Umbilical cord (tissue), 2 donors: ENCODE results near the gene SH2D7. TPM values are rescaled to one million over a fixed set of nuclear protein-coding genes. Genes with fewer than 3 reads are reported as not detected.

Experiments used
- DNase-seq: peaks from one replicate; pipeline ENCODE4 v3.0.0-alpha.2; 2015; ENCODE audit warnings: low spot score
- total RNA-seq: library from RNA; depleted of rRNA; stranded (reverse); fragments of >200 nt; gene quantifications from one replicate; pipeline ENCODE4 v1.2.3, GENCODE V29; 2014; ENCODE audit warnings: low replicate concordance; ENCODE audit not compliant: insufficient read depth

The SH2D7 gene
- total RNA-seq, 1 donor from 2014 or later, result 0.24 TPM

DNA sequence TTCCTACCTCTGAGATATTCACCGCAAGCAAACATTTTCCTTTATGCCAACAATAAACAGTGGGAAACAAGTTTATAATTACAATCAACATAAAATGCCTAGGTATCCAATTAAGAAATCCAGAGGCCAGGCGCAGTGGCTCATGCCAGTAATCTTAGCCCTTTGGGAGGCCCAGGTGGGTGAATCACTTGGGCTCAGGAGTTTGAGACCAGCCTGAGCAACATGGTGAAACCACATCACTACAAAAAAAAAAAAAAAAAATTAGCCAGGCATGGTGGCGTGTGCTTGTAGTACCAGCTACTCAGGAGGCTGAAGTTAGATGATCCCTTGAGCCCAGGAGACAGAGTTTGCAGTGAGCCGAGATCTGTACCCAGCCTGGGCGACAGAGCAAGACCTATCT, 32.1 kb upstream of the SH2D7 start:
- no peak for DNase-seq

DNA sequence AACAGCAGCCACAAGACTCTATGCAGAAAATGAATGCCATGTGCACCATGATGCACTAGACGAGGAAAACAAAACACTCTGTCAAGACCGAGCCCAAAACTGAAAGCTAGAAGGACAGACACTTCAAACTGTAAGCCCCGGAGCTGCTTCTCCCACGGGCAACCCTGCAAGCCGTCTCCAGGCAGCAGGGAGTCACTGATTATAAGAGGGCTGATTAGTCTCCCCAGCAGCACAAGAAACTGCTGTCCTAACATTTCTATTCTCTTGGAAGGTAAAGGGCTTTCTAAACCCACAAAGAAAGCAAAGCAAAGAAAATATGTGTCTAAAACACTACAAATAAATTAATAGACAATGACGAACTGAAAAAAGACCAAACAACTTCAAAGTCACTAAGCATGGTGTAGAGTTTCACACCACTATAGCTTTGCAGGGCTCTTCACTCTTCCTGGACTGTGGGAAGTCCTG, 30.4 kb upstream of the SH2D7 start:
- peak; percentile 65 for DNase-seq

DNA sequence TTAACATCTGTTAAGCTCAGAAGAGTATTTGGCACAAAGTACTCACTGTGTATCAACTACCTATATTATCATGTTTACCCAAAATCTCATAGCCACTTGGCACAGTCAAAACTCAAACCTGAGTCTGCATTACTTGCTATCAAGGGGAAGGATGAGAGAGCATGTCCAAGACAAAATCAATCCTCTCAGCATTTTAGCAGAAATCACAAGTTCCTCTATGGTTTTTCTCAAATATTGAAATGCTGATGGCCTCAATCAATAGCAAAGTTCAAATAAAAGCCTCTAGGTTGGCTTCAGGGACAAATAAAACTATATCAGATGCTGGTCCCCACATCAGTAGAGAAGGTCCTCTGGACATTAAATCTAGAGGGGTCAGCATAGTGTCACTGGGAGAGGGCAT, 29.1 kb upstream of the SH2D7 start:
- DNase-seq, result no peak

DNA sequence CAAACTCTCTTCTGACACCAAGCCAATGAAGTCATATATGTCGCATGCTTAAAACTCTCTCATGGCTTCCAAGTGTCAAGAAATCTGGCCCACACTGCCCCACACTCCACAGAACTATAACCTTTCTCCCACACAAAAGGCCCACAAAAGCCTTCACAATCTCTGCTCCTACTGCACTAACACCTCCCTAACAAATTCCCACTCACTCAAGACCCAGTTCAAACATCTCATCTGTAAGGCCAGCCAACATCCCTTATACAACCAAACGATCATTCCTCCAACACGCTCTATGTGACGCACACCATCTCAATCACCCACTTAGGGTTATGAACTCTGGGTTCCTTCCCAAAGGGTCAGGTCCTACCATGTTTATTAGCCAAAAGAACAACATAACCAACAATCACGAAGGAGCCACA, 28.4 kb upstream of the SH2D7 start:
- DNase-seq, result no peak

DNA sequence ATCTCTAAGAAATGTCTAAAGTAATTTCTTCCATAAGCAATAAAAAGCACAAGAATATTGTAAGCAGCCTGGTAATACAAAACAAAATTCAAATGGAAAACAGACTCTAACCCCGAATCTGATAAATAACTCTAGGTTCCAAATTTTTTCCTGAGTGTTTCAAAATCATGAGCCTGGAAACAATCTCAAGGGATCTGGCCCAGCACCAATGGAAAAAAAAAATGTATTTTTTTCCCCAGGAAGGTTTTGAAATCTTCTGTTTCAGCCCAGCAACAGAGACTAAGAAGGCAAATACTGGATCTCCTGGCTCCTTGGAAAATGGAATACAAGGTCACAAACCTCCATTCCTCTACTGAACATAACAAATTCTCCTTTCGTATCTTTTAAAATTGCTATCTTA, 27.8 kb upstream of the SH2D7 start:
- DNase-seq, result peak; percentile 82

DNA sequence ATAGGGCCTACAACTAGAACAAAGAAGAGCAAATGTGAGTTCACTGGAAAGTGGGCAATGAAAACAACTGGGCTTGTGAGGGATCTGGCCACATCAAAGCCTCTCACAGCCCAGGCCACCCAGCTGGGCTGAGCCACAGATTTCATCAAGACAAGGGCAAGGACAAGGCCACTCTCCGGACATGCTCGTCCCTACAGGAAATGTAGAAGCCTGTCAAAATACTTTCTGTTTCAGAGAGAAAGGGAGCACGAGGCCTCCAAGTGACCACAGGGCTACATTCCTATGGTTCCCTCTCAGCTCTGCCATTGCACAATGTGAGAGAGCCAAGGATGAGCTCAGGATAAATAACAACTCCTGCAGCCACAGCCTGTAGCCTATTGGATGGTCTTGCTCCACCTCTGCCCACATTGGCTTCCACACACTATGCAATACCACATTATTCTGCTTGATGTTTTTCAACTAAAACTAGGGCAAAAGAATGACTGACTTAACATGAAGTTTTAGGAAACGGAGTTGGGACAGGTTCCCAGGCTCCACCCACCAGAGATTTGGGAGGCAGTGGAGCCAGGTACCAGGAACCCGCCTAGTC, 27.0 kb upstream of the SH2D7 start:
- DNase-seq, result peak; percentile 91

DNA sequence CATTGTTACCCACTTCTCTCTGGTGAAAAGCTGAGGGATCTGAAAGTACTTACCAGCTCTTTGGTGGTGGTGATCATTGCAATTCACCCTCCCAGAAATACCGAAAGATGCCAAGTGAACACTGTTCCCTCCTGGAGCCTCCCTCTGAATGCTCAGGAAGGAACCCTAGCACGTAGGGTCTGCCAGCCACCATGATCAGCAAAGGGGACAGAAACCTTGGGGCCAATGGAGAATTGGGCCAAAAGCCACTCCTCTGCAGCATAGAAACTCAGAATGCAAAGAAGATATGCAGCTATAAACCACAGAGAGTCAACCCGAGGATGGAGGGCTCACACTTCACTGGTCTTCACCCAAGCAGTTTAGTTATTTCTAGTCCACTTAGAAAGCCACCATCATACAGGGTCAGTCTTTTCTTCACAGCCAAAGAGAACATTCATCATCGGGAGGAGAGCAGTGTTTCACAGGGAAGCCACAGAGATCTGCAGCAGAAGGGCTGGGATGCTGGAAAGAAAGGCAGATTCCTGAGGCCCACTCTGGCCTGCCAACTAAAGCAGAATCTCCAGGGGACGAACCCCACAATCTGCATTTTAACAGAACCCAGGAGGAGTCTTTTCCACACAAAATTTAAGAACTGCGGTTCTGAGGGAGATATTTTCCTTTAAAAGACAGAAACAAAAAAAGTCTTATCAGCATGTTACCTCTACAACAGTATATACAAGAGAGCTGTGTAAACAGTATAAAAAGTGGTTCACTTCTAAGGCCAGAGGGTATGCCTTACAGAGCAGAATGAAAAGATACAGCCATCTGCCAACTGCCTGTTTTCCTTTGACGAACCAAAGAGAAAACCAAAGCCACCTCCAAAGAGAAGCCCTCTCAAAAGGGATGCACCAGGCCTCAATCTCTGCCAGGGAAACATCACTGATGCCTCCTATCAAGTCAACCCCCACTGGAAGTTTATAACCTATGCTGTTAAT, 26.1 kb upstream of the SH2D7 start:
- DNase-seq, result no peak

DNA sequence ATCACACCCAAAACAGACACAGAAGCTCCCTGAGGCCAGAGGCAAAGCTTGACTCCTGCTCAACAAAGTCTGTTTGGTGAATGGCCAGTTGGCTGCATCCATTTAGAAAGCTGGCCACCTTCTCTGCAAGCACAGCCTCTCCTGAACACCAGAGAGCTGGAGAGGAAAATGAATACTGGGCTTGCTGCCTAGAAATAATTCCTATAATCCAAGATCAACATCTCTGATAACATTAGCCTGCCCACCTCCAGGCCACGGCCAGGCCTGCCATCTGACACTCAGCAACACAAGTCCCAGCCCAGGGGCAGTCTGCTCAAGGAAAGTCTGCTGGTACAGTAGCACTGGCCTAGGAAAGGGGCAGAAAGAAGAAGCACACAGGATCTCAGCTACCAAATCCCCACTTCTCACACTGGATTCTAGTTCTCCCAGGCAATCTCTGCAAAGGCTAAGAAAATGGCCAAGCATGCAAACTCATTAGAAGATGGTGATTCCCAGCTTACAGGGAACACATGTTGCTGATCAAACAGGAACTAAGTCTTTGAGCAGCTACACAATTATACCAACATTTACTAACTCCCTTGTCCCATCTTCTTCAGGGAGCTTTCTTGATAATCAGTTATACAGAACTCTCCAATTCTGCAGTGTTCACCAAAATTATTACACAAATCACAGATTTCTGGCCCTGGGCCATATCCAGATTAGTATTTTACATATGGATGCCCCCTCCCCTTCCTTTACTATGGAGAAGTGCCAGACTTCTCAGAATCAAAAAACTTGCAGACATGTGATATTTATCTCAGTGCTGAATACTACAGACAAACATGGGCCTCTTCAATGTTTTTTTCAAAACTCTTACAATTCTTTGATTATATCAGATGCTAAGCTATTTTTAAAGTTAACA, 24.8 kb upstream of the SH2D7 start:
- DNase-seq, result peak; percentile 91

DNA sequence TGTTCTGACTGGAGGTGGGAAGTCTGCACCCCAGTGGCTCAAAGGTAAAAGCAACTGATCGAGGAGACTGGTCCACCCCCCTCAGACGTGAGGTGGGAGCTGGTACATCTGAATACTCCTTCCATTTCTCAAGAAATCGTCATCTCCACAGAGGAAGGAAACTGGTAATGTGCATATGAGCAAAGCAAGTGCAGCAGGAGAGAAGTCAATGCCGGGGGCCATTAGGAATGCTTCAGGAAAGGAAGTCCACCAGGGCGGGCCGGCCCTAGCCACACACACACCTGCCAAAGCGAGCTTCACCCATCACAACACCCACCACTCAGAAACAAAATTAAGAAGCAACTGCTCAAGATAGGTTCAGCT, 23.3 kb upstream of the SH2D7 start:
- no peak for DNase-seq

DNA sequence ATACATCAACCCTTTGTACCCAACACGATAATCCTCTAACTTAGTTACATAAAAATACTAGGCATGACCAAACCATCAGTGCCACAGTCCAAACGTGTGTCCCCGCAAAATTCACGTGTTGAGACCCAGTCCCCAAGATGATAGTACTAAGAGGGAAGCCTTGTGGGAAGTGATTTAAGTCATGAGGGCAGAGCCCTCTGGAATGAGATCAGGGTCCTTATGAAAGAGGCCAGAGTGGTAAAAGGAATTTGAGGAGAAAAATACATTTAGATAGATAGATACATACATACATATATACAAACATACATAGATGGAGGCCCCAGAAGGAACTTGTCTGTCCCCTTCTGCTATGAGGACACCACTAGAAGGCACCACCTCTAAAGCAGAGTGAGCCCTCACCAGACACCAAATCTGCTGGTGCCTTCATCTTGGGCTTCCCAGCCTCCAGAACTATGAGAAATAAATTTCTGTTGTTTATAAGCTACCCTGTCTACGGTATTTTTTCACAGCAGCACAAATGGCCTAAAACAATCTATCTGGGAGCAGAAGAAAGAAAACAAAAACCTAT, 22.8 kb upstream of the SH2D7 start:
- DNase-seq, result no peak

DNA sequence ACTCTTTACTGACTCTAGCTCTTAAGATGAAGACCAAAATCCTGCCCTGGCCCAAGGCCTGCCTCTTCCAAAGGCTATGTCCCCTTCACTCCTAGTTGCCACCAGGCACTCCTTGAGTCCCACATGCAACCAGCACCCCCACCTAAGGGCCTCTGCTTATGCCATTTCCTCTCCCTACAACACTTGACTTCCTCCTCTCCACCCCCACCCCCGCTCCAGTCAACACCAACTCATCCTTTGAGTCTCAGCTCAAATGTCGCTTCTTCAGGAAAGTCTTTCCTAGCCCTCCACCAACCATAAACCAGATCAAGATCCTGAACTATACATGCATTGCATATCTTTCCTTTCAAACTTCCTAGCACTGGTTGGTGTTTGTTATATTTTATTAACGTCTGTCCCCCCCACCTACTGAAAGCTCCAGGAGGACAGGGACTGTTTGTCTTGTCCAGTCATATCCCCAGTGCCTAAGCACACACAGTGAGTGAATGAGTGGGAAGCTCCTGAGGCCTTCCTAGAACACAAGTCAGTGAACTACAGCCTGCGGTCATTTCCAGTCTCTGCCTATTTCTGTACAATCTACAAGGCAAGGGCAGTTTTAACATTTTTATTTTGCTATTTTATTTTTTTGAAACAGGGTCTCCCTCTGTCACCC, 22.2 kb upstream of the SH2D7 start:
- DNase-seq, result no peak

DNA sequence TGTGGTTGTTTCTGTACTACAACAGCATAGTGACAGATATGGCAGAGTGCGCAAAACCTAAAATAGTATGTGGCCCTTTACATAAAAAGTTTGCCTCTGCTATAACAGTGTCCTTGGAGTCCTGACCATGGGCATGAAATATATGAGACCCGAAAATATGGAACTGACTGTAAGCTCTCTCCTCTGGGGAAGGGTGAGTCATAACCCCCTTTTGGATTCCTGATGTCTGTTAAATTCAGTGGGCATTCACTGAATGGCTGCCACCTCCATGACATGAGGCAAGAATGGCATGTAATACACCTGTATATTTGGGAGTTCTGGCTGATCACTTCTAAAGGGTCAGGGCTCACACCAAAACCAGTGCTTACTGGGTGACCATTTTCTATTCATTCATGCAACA, 21.0 kb upstream of the SH2D7 start:
- no peak for DNase-seq

DNA sequence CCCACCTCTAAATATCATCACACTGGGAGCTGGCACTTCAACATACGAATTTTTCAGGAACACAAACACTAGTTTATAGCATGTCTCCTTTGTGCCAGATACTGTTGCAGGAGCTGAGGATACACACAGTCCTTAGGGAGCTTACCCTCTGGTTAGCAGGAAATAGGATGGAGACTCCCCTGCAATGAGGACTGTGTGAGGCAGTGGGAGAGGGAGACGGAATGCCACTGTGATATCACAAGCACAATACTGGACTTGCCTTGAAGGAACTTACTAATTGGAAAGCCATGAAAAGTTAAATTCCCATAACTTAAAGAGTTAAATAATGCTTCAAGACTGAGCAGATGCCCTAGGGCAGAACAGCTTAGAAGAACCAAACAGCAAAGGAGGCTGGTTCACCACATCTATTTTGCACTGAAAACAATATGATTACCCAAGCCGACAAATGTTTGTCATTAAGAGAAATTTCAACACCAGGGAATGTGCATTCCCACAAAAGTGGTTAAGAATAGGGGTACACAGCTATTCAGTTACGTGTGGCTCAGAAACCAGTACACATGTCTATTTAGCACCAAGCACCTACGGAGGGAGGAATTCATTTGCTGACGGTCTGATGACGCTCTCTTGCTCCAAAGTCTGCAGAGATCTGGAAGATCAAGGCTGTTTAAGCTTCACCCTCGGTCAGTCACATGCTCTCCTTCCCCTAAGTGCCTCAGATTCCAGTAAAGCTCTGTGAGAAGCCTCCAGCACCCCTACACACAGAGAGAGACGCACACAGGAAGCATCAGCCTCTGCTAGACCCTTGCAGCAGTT, 20.1 kb upstream of the SH2D7 start:
- DNase-seq, result peak; percentile 96

DNA sequence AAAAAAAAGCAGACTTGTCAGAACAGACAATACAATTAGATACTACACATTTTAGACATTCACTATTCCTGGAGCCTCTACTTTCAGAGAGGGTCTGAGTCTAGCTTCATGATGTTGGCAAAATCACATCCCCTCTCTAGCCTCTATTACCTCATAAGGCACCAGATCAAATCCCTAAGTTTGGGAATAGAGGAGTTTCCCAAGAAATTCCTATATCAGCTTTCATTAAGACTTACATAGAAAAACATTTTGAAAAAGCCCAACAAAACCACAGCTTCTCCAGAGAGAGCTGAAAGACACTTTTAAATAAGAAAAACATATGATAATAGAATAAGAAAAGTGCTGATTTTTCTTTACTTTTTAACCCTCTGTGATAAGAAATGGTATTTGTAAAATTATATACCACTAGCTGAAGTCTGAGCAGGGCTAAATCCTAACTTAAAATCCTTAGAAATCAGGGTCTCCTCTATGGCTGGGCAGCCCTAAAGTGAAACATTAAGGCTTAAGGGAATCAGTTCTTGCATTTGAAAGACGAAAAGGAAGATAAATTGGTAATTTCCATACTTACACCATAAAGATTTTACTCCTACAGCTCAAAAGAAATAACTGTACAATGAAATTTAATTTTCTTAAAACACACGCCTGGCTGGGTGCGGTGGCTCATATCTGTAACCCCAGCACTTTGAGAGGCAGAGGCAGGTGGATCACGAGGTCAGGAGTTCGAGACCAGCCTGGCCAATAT, 19.1 kb upstream of the SH2D7 start:
- no peak for DNase-seq

DNA sequence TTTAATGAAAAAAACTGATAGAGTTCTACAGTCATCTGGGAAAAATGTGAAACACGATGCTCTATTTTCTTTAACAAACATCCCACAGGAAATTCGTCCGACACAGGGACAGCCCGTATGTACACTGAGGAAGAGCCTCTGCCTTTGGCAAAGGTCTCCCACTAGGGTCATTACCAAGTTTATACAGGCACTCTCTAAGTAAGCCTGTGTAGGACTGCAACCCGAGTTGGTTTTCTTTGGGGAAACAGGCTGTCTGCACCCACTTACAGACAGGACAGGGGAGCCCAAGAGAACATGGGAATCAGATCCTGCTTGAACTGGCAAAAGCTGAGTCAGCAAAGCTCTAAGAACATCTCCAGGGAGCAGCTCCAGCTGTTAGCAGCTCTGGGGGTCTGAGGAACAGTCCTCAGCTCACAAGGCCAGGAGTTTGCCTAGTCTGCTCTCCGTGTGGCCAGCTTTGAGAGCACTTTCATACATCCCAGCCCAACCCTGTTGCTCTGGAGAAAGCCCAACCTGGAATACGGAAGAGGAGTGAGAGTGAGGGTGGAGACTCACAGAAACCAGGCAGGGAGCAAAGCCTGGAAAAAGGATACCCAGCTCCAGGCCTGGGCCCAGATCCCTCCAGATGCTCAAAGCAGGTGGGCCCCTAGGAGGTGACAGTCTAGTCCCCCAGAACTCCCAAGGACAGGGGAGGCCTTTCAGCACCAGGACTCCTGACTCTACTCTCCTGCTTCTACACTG, 16.7 kb upstream of the SH2D7 start:
- peak; percentile 94 for DNase-seq

DNA sequence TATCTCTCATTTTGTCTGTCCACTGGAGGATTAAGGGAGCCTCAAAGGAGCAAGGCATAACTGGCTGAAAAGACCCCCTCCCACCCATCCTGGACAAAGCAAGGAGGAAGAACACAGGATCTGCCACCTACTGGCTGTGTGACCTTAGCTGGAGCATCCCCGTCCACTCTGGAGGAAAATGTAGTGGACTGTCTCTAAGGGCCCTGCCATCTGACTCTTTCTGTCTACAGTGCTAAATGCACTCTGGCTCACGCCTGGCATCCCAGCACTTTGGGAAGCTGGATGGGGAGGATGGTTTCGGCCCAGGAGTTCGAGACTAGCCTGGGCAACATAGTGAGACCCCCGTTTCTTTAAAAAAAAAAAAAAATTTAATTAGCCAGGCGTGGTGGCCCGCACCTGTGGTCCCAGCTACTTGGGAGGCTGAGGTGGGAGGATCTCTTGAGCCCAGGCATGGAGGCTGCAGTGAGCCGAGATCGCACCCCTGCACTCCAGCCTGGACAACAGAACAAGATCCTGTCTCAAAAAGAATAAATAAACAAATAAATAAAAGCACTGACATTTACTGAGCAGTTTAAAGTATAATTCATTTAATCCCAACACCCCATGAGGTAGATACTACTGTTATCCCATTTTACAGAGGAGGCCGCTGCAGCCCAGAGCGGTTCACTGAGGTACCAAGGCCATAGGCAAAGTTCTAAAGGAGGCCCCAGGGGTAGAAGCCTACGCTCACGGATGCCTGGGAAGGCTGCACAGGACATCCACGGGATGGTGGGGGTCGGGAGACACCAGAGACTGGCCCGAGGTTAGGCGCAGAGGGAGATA, 15.9 kb upstream of the SH2D7 start:
- no peak for DNase-seq

DNA sequence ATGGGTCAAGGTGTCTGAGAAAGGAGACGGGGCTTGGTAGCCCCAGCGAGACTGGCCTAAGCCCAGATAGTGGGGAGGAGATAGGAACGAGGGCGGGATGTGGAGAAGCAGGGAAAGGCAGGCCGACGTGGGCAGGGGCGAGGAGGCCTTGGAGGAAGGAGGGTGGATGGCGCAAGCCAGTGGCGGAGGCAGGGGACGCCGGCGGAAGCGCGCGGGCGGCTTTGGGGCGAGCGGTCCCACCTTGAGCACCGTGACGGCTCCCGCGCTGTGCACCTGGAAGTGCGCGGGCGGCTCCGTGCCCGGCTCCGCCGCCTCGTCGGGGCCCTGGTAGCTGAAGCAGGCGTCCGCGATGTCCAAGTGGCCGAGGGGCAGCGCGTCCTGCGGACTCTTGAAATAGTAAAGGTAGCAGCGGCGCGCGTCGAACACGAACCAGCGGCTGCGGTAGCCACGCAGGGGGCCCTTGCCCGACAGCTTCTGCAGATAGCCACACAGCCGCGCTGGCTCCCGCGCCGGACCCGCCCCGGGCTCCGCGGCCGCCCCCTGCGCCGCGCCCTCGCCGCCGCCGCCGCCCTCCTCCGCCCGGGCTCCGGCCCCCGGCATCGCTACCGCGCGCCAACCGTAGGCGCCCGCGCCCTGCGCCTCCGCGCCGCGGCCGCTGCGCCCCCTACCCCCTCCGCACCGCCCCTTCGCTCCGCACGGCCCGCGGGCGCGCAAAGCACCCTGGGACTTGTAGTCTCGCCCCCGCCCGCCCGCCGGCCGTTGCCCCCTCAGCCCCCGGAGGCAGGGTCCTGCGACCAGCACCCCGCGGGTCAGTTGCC, 15.1 kb upstream of the SH2D7 start, which contains the start of gene TBC1D2B:
TSS of gene TBC1D2B (minus strand) at position 659 of the 818 bp plus-strand sequence. CDS start at position 600, 59 bp downstream.
- peak; percentile 64 for DNase-seq
